ENCODE measurements around the gene SUPT4H1. TPM values are rescaled to one million over a fixed set of nuclear protein-coding genes. Genes with fewer than 3 reads are reported as not detected.

SUPT4H1 gene
- total RNA-seq, 1 experiment from 2014 or later = 74.8 TPM

GRCh38 chr17:58362368-58363014 lies 10.5 kb upstream of the SUPT4H1 start:
- Histone ChIP-seq H3K79me2 (ENCODE audit: low read depth) (no peaks in the 10 kb centered on the region), H3K9me3 (ENCODE audit: insufficient read depth, low read depth) (no peaks in the 10 kb centered on the region), H3F3A (ENCODE audit: insufficient read depth, low read depth) (no peaks in the 10 kb centered on the region), H3K4me2 (no peak overlapping the region), H3K4me1 (replicated peaks; ENCODE audit: insufficient read depth) (no peaks in the 10 kb centered on the region), H3K9me2 (ENCODE audit: insufficient read depth) (no peaks in the 10 kb centered on the region), H3K4me3 (no peak overlapping the region), H3K36me3 (ENCODE audit: low read depth) (no peaks in the 10 kb centered on the region), H3K27me3 (ENCODE audit: insufficient read depth, low read depth) (peaks cover 9% of the 10 kb centered on the region; the same call in 1 of the 2 replicates), H2AFZ (no peak overlapping the region), H4K20me1 (ENCODE audit: insufficient read depth) (no peaks in the 10 kb centered on the region), H3K27ac (no peak overlapping the region)
- intact Hi-C loops (cut with micrococcal nuclease; ENCODE audit: unreplicated experiment) = no loop called here
- TF ChIP-seq CTCF (conservative IDR thresholded peaks at IDR 0.05) = no peak
- ChIA-PET CTCF (no interaction called here), POLR2A (ENCODE audit: unreplicated experiment) (no interaction called here)
- DNase-seq = no peak
- no TSS peak for BruUV-seq (replicated peaks)

GRCh38 chr17:58360296-58361063 lies 8.5 kb upstream of the SUPT4H1 start:
- Histone ChIP-seq H3K79me2 (ENCODE audit: low read depth) (no peaks in the 10 kb centered on the region), H3K4me1 (replicated peaks; ENCODE audit: insufficient read depth) (no peaks in the 10 kb centered on the region), H3F3A (ENCODE audit: insufficient read depth, low read depth) (no peaks in the 10 kb centered on the region), H2AFZ (no peak overlapping the region), H4K20me1 (ENCODE audit: insufficient read depth) (no peaks in the 10 kb centered on the region), H3K4me2 (no peak overlapping the region), H3K36me3 (ENCODE audit: low read depth) (no peaks in the 10 kb centered on the region), H3K9me2 (ENCODE audit: insufficient read depth) (no peaks in the 10 kb centered on the region), H3K27ac (no peak overlapping the region), H3K4me3 (no peak overlapping the region), H3K27me3 (ENCODE audit: insufficient read depth, low read depth) (peaks cover 8% of the 10 kb centered on the region; the same call in 1 of the 2 replicates), H3K9me3 (ENCODE audit: insufficient read depth, low read depth) (no peaks in the 10 kb centered on the region)
- BruUV-seq (replicated peaks) = no TSS peak
- DNase-seq = no peak
- ChIA-PET POLR2A (ENCODE audit: unreplicated experiment) (no interaction called here), CTCF (no interaction called here)
- intact Hi-C loops (cut with micrococcal nuclease; ENCODE audit: unreplicated experiment) = no loop called here
- no peak for TF ChIP-seq EZH2 (IDR thresholded peaks at IDR 0.05; ENCODE audit: low read depth)
- no peak for TF ChIP-seq CTCF (conservative IDR thresholded peaks at IDR 0.05)

- H2AFZ ChIP-seq = no peak overlapping the region
- no peaks in the 10 kb centered on the region for H3K9me3 ChIP-seq (ENCODE audit: insufficient read depth, low read depth)
- peaks cover under 1% of the 10 kb centered on the region; the same call in 1 of the 2 replicates for H3K4me1 ChIP-seq (replicated peaks; ENCODE audit: insufficient read depth)
- no peaks in the 10 kb centered on the region for H3F3A ChIP-seq (ENCODE audit: insufficient read depth, low read depth)
- no TSS peak for BruUV-seq (replicated peaks)
- no peaks in the 10 kb centered on the region for H4K20me1 ChIP-seq (ENCODE audit: insufficient read depth)
- H3K9me2 ChIP-seq (ENCODE audit: insufficient read depth) = no peaks in the 10 kb centered on the region
- no peaks in the 10 kb centered on the region for H3K36me3 ChIP-seq (ENCODE audit: low read depth)
- H3K27ac ChIP-seq = no peak overlapping the region
- no peak overlapping the region for H3K4me3 ChIP-seq
- CTCF ChIA-PET = no interaction called here
- intact Hi-C loops (cut with micrococcal nuclease; ENCODE audit: unreplicated experiment) = no loop called here
- POLR2A ChIA-PET (ENCODE audit: unreplicated experiment) = no interaction called here
- no peak for DNase-seq
- 0 out of 2 replicates have a peak, but pooled peaks cover 4% of the 10 kb centered on the region for H3K27me3 ChIP-seq (ENCODE audit: insufficient read depth, low read depth)
- TF ChIP-seq CTCF (conservative IDR thresholded peaks at IDR 0.05) (no peak), EZH2 (IDR thresholded peaks at IDR 0.05; ENCODE audit: low read depth) (no peak)
- H3K79me2 ChIP-seq (ENCODE audit: low read depth) = no peaks in the 10 kb centered on the region
- H3K4me2 ChIP-seq = no peak overlapping the region
Measured at GRCh38 chr17:58358408-58359172, 6.6 kb upstream of the SUPT4H1 start.
